PFSK-1 (cell line): ENCODE results near the gene ACP1.

Source experiments
- FOXP2 ChIP-seq: optimal IDR thresholded peaks from 2 replicates; pipeline ENCODE3; 2011; ENCODE audit warnings: borderline replicate concordance, control low read depth, inconsistent platforms; ENCODE audit not compliant: insufficient read depth; ENCODE audit errors: extremely low read length, extremely low read depth
- POLR2AphosphoS5 ChIP-seq: IDR thresholded peaks from 2 replicates; pipeline ENCODE4 v1.6.1; 2012; ENCODE audit warnings: low read depth, mild to moderate bottlenecking, control low read depth, low read length, moderate library complexity
- SIN3A ChIP-seq: IDR thresholded peaks from 2 replicates; pipeline ENCODE4 v1.6.1; 2012; ENCODE audit warnings: mild to moderate bottlenecking, low read length, moderate library complexity, borderline replicate concordance; ENCODE audit not compliant: insufficient read depth
- TAF1 ChIP-seq: IDR thresholded peaks from 2 replicates; pipeline ENCODE4 v1.6.1; 2012; ENCODE audit warnings: low read length, control low read depth, borderline replicate concordance; ENCODE audit not compliant: insufficient read depth
- TF ChIP-seq, protein P1 (sequence below), 2 experiments: IDR thresholded peaks; 2 replicates each; pipeline versions ENCODE4 v1.6.1 to v1.8.0; 2011 to 2012; ENCODE audit warnings: low read depth in 2 of 2, low read length in 2 of 2, control low read depth in 1 of 2, inconsistent platforms in 1 of 2, mild to moderate bottlenecking in 1 of 2, moderate library complexity in 1 of 2; ENCODE audit not compliant: insufficient read depth in 1 of 2

The ACP1 gene

DNA sequence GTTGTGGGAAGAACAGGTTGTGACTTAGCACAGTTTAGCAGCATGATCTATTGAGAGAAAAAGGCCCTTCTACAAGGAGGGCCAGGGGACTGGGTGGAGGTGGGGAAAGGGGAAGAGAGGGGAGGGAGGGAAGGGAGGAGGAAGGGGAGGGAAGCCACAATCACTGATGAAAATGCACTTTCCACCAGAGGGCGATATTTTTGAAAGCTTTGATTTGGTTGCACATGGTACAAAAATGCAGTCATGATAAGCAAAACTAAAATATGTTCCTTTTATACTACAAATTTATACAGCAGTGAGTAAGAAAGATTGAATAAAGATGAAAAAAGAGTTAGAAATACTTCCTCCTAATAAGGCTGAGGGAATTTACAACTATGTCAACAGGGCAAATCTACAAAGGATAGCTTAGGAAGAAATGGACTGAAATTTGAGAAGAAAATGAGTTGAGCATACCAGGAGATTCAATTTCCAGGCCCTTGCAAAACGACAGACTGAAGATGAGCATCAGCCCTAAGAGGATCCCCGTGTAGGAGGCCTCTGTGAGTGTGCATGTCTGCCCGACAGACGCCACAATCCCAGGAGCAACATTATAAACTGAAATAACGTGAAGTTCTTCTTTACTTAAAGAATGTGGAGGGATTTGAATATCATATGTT, 18.1 kb upstream of the ACP1 start:
- TF ChIP-seq TAF1 (no peak), SIN3A (no peak), POLR2AphosphoS5 (no peak), FOXP2 (no peak)
- TF ChIP-seq, protein P1, sequence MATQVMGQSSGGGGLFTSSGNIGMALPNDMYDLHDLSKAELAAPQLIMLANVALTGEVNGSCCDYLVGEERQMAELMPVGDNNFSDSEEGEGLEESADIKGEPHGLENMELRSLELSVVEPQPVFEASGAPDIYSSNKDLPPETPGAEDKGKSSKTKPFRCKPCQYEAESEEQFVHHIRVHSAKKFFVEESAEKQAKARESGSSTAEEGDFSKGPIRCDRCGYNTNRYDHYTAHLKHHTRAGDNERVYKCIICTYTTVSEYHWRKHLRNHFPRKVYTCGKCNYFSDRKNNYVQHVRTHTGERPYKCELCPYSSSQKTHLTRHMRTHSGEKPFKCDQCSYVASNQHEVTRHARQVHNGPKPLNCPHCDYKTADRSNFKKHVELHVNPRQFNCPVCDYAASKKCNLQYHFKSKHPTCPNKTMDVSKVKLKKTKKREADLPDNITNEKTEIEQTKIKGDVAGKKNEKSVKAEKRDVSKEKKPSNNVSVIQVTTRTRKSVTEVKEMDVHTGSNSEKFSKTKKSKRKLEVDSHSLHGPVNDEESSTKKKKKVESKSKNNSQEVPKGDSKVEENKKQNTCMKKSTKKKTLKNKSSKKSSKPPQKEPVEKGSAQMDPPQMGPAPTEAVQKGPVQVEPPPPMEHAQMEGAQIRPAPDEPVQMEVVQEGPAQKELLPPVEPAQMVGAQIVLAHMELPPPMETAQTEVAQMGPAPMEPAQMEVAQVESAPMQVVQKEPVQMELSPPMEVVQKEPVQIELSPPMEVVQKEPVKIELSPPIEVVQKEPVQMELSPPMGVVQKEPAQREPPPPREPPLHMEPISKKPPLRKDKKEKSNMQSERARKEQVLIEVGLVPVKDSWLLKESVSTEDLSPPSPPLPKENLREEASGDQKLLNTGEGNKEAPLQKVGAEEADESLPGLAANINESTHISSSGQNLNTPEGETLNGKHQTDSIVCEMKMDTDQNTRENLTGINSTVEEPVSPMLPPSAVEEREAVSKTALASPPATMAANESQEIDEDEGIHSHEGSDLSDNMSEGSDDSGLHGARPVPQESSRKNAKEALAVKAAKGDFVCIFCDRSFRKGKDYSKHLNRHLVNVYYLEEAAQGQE (IDR thresholded peaks at IDR 0.05; ENCODE audit: insufficient read depth in 1 of 2, low read depth in 2 of 2, low read length in 2 of 2), result no peak

DNA sequence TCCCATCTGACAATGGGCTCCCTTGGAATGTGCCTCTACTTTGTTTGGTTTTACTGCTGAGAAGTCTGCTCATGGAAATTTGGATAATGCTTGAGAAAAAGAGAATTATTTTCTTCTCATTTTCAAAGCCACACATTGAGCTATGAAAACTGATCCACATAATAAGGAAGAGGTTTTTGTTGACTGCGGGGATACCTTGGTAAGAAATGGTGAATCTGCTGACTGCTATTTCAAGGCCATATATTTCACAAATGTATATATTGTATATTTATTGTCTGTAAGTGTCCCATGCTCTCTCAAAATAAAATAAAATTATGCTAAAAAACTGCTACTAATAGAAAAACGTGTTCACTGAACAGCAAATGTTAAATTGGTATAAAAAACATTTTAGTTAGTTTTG, 16.0 kb upstream of the ACP1 start:
- TF ChIP-seq FOXP2, result no peak
- no peak for TF ChIP-seq TAF1
- no peak for TF ChIP-seq SIN3A
- TF ChIP-seq, protein P1 (IDR thresholded peaks at IDR 0.05; ENCODE audit: insufficient read depth in 1 of 2, low read depth in 2 of 2, low read length in 2 of 2), result no peak
- TF ChIP-seq POLR2AphosphoS5, result no peak

DNA sequence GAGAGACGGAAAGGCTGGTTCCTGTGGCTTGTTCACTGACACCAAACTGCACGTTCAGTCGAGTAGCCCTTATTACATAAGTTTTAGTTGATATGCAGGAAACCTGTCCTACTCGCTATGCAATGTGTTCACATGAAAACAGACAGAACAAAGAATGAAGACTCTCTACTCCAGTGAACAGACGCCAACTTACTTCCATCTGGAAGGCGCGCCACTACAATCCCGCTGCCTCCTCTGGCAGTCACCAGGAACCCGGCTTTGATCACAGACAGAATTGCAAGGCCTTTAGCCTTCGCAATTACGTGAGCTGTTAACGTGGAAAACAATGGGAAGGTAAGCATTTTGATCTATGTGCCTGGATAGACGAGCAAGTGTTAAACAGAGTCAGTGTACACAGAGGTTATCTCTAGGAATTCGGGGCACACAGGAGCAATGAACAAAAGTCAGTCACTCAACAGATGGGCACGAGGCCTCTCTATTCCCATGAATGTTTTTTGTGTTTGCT, 15.2 kb upstream of the ACP1 start:
- TF ChIP-seq, protein P1 (IDR thresholded peaks at IDR 0.05; ENCODE audit: insufficient read depth in 1 of 2, low read depth in 2 of 2, low read length in 2 of 2), result no peak
- TF ChIP-seq SIN3A (no peak), TAF1 (no peak), FOXP2 (no peak), POLR2AphosphoS5 (no peak)

DNA sequence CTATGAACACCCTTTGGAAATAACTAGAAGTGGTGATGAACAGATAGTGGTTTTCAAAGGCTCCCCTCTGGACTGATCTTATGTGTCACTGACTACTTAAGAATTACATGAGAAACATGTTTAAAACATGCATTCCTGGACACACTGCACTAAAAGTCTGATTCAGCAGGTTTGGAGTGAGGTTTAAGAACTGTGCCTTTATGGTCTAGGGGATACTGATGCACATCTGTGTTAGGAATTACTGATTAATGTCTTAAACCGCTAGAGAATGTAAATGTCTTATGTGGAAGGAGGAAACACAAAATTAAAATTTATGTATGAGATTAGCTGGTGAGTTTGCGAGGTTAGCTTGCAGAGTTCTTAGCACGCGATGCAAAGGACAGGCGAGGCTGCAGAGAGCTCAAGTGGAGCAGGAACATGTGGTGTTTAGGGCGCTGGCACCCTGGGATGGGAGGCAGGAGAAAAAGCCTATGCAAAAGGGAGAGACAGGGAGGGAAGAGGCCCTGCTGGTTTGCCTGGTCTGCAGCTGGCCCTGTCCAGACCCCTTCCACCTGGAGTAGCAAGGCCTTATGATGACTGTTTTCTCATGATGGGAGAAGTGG, 12.6 kb upstream of the ACP1 start:
- TF ChIP-seq TAF1 (no peak), FOXP2 (no peak), POLR2AphosphoS5 (no peak), SIN3A (no peak)
- TF ChIP-seq, protein P1 (IDR thresholded peaks at IDR 0.05; ENCODE audit: insufficient read depth in 1 of 2, low read depth in 2 of 2, low read length in 2 of 2), result no peak
